Esophagus muscularis mucosa (tissue), 4 donors: ENCODE results near the gene AAK1.

Source experiments
- CTCF ChIP-seq, 3 experiments: fragments of 200-600 bp in 2 of 3; fragments of 450-650 bp in 1 of 3; sonication (generic) in 2 of 3; IDR thresholded peaks; one replicate each; pipeline ENCODE4 v1.5.1; 2017 to 2019; ENCODE audit warnings: antibody characterized with exemption in 3 of 3, mild to moderate bottlenecking in 2 of 3, moderate library complexity in 1 of 3
- EP300 ChIP-seq: sonication (generic); formaldehyde crosslinking; IDR thresholded peaks from one replicate; pipeline ENCODE4 v1.6.1; 2017; ENCODE audit warnings: antibody characterized with exemption
- POLR2A ChIP-seq: fragments of 450-650 bp; IDR thresholded peaks from one replicate; pipeline ENCODE4 v1.6.1; 2017; ENCODE audit warnings: antibody characterized with exemption, moderate library complexity, mild to moderate bottlenecking, low read depth
- POLR2AphosphoS5 ChIP-seq, 2 donors: sonication (generic); formaldehyde crosslinking; IDR thresholded peaks; one replicate each; pipeline ENCODE4 v1.6.1; 2017; ENCODE audit warnings: antibody characterized with exemption in 2 of 2

GRCh38 chr2:69509011-69509749 is 134.4 kb downstream of the AAK1 start:
- TF ChIP-seq CTCF (IDR thresholded peaks at IDR 0.05) = no peak
- TF ChIP-seq POLR2AphosphoS5 (IDR thresholded peaks at IDR 0.05) = no peak
- TF ChIP-seq EP300 = no peak
- TF ChIP-seq POLR2A = no peak
